GM21423 (cell line): ENCODE data around the gene ZBTB17.
"Not testable (repeated sequence)": the region's sequence is repeated elsewhere in the genome, so short reads cannot be mapped to it uniquely, and the experiment has no call there.

Experiments used
- ATAC-seq: cut with Tn5 transposase; IDR thresholded peaks from one replicate; pipeline ENCODE4 v1.9.1; 2021; ENCODE audit warnings: mild to moderate bottlenecking, moderate library complexity; ENCODE audit not compliant: unreplicated experiment

ZBTB17 gene

GRCh38 chr1:15988856-15989736, 13.2 kb upstream of the ZBTB17 start:
- no peak for ATAC-seq

DNA sequence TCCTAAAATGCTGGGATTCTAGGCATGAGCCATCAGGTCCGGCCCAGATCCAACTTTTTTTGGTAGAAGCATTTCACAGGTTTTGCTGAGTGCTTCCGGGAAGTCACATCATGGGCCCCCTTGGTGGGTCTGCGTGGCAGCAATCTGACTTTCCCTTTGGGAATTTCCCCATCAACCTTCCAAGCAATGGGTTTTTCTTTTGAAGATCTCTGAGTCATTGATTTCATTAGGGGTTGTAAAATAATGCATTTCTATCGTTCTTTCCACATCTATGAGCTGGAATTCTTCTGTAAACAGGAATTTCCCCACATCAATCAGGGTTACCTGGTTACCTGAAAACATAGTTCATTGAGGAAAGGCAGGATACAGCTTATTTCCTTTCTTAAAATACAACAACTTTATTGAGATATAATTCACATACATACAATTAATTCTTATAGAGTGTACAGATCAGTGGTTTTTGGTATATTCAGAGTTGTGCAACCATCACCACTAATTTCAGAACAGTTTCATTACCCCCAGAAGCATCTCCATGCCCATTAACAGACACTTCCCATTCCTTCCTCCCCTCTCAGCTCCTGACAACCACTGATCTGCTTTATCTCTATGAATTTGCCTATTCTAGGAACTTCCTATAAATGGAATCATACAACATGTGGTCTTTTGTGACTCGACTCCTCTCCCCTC, 9.9 kb upstream of the ZBTB17 start:
- ATAC-seq, result no peak

DNA sequence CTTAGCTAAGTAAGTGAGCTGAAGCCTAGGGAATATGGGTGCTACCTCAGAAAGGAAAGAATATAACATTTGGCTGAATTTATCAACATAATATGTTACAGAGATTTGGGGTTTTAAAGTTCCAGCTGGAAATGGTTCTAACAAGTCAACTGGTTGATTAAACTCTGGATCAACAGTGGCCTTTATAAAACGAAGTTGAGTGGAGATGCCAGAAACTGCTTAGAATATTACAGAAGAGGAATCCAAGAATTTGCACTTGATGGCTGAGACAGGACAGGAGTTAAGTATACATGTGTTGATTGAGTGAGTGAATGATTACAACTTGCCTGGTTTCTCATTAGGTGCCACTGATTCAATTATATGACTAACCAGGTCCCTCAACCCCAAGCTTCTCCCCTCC, 7.4 kb upstream of the ZBTB17 start:
- ATAC-seq, result no peak

GRCh38 chr1:15981679-15982078, 5.8 kb upstream of the ZBTB17 start:
- no peak for ATAC-seq

DNA sequence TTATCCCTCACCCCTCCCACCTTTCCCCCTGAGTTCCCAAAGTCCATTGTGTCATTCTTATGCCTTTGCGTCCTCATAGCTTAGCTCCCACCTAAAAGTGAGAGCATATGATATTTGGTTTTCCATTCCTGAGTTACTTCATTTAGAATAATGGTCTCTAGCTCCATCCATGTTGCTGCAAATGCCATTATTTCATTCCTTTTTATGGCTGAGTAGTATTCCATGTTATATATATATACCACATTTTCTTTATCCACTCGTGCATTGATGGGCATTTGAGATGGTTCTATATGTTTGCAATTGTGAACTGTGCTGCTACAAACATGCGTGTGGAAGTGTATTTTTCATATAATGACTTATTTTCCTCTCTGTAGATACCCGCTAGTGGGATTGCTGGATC, 2.0 kb upstream of the ZBTB17 start:
- ATAC-seq, result not testable (repeated sequence)

GRCh38 chr1:15975358-15975804, 520 bp downstream of the ZBTB17 start:
- ATAC-seq, result peak; percentile 59

- no peak for ATAC-seq
Measured at GRCh38 chr1:15974855-15975254, 1.0 kb downstream of the ZBTB17 start.

- no peak for ATAC-seq
Measured at GRCh38 chr1:15973772-15974171, 2.1 kb downstream of the ZBTB17 start.

DNA sequence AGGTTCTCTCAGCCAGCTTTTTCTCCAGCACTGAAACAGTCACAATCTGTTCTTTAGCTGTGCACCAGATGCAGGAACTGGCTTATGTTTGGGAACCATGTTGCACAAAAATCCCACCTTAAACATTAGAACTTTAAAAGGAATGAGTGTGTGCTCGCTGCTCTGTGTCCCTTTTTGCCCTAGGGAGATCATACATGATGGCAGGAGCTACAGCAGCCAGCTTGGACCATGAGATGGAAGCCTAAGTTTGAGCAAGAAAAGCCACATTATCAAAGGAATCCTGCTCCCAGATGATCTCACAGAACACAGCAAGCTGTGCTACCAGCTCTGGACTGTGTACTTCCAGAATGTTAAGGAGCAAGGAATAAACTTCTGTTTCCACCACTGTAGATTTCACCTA, 3.5 kb downstream of the ZBTB17 start:
- no peak for ATAC-seq

- no peak for ATAC-seq
Measured at GRCh38 chr1:15970911-15971310, 5.0 kb downstream of the ZBTB17 start.

GRCh38 chr1:15969321-15969880, 6.5 kb downstream of the ZBTB17 start:
- ATAC-seq, result no peak

DNA sequence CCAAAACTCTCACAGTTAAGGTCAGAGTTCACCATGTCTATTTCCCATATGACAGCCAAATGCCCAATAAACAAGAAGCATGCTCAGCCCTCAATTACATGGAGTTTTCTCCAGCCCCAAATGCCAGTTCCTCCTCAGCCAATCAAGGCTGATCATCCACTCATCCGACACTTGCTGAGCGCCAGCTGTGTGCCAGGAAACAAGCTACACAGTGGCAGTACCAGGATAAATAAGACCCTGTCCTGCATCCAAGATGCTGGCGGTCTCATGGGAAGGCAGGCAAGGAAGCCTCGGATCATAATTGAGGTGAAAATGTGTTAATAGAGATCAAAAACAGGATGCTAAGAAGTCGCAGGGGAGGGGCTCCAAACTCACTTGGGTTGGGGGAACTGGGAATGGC, 7.7 kb downstream of the ZBTB17 start:
- no peak for ATAC-seq

- no peak for ATAC-seq
Measured at GRCh38 chr1:15966956-15967344, 9.0 kb downstream of the ZBTB17 start.

- peak; percentile 75 for ATAC-seq
Measured at GRCh38 chr1:15966081-15966955, 9.6 kb downstream of the ZBTB17 start.

DNA sequence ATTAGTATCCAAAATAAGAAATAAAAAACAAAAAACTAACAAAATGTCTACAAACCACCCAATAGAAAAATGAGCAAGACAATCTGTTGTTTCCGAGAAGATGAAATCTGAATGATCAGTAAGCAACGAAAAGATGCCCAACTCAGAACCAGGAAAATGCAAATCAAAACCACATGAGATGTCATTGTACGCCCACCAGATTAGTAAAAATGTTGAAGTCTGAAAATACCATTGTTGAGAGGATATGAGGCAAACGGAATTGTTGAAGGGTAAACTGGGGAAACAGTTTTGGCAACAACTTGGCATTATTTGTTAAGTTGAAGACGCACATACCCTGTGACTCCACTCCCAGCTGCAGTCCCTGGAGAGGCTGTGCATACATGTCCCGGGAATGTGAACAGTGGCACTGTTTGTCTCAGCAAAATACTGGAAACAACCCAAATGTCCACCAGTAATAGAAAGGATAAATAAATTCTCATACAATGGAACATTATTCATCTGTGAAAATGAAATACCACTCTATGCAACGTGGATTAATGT, 10.6 kb downstream of the ZBTB17 start:
- no peak for ATAC-seq

DNA sequence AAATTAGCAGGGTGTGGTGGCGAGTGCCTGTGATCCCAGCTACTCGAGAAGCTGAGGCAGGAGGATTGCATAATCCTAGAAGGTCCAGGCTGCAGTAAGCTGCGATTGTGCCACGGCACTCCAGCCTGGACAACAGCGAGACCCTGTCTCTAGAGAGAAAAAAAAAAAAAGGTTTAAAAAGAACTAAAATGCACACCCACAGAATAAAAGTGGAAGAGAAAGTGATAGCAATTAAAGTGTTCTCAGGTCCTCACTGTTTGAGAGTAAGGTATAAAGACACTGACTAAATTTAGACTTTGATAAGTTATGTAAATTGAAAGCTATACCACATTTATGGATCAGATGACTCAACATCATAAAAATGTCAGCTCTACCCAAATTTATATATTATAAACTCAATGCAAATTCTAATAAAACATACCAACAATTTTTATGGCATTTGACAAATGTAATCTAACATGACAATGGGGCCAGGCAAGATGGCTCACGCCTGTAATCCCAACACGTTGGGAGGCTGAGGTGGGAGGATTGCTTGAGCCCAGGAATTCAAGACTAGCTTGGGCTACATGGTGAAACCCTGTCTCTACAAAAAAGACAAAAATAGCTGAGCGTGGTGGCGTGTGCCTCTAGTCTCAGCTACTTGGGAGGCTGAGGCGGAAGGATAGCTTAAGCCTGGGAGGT, 11.8 kb downstream of the ZBTB17 start:
- no peak for ATAC-seq

GRCh38 chr1:15963363-15963967, 12.4 kb downstream of the ZBTB17 start:
- ATAC-seq, result no peak

DNA sequence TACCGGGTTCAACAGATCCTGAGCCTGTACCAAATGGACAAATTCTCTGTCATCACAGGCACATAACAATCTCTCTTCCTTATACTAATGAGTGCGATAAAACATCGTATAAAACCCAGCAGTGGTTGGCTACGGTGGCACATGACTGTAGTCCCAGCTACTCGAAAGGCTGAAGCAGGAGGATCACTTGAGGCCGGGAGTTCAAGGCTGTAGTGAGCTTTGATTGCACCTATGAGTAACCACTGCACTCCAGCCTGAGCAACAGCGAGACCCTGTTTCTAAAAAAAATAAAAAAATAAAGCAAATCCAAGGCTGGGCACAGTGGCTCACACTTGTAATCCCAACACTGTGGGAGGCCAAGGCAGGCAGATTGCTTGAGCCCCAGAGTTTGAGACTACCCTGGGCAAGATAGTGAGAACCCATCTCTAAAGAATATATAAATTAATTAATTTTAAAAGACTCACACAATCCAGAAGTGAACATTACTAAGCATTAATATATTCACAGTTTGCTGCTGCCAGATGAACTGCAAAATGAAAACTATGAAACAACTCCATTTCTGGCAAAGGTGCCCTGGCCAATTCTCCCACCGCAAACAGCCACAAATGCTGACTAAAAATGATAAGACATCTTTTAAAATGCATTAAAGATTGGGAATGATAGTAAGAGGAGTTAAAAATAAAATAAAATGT, 13.1 kb downstream of the ZBTB17 start:
- ATAC-seq, result no peak

GRCh38 chr1:15962176-15962575, 13.7 kb downstream of the ZBTB17 start:
- no peak for ATAC-seq
